OCI-LY1 (cell line): ENCODE data around the gene PCNT.

Experiments
- H2AFZ ChIP-seq: fragments of 200-600 bp; sonication (generic), shearing (Covaris generic); 2 replicates; pipeline ENCODE4 v1.6.0; 2014; ENCODE audit warnings: antibody characterized with exemption, mild to moderate bottlenecking, low read length
- H3F3A ChIP-seq: fragments of 200-600 bp; sonication (generic), shearing (Covaris generic); 2 replicates; pipeline ENCODE4 v1.6.0; 2014; ENCODE audit warnings: mild to moderate bottlenecking, antibody characterized with exemption, low read length, moderate library complexity; ENCODE audit not compliant: insufficient read depth
- H3K27ac ChIP-seq: fragments of 200-600 bp; sonication (generic); 2 replicates; pipeline ENCODE4 v1.5.1; 2014; ENCODE audit warnings: low read length, mixed run types, mild to moderate bottlenecking, low read depth; ENCODE audit not compliant: poor library complexity, severe bottlenecking
- H3K27me3 ChIP-seq: fragments of 200-600 bp; sonication (generic); 2 replicates; pipeline ENCODE4 v1.6.0; 2014; ENCODE audit warnings: antibody characterized with exemption, mild to moderate bottlenecking, low read length, moderate library complexity; ENCODE audit not compliant: insufficient read depth
- H3K36me3 ChIP-seq: fragments of 200-600 bp; sonication (generic); 2 replicates; pipeline ENCODE4 v1.6.1; 2014; ENCODE audit warnings: mild to moderate bottlenecking, antibody characterized with exemption, low read length, moderate library complexity, mixed read lengths; ENCODE audit not compliant: insufficient read depth
- H3K4me1 ChIP-seq: fragments of 200-600 bp; sonication (generic); 2 replicates; pipeline ENCODE4 v1.5.1; 2014; ENCODE audit warnings: mild to moderate bottlenecking, low read length, moderate library complexity; ENCODE audit not compliant: insufficient read depth, severe bottlenecking
- H3K4me2 ChIP-seq: fragments of 200-600 bp; sonication (generic), shearing (Covaris generic); 2 replicates; pipeline ENCODE4 v1.6.1; 2014; ENCODE audit warnings: low read length
- H3K4me3 ChIP-seq: fragments of 200-600 bp; sonication (generic); 2 replicates; pipeline ENCODE4 v1.5.1; 2014; ENCODE audit warnings: low read length, low read depth, mild to moderate bottlenecking, mixed read lengths; ENCODE audit not compliant: poor library complexity, severe bottlenecking
- H3K79me2 ChIP-seq: fragments of 200-600 bp; shearing (Covaris generic); 2 replicates; pipeline ENCODE4 v1.6.1; 2016; ENCODE audit warnings: mixed run types, low read length, mixed read lengths; ENCODE audit not compliant: insufficient read depth
- H3K9ac ChIP-seq: fragments of 200-600 bp; sonication (generic), shearing (Covaris generic); 2 replicates; pipeline ENCODE4 v1.6.1; 2014; ENCODE audit warnings: mild to moderate bottlenecking, low read length, mixed read lengths
- H3K9me2 ChIP-seq: fragments of 200-600 bp; sonication (generic), shearing (Covaris generic); 2 replicates; pipeline ENCODE4 v1.6.1; 2014; ENCODE audit warnings: low read depth, mild to moderate bottlenecking, low read length, mixed read lengths
- H3K9me3 ChIP-seq: fragments of 200-600 bp; shearing (Covaris generic); 2 replicates; pipeline ENCODE4 v1.6.1; 2014; ENCODE audit warnings: low read length, mixed read lengths
- H4K20me1 ChIP-seq: fragments of 200-600 bp; sonication (generic), shearing (Covaris generic); 2 replicates; pipeline ENCODE4 v1.6.0; 2016; ENCODE audit warnings: mild to moderate bottlenecking, low read length; ENCODE audit not compliant: insufficient read depth
- EZH2 ChIP-seq: fragments of 200-600 bp; sonication (generic), shearing (Covaris generic); IDR thresholded peaks from 2 replicates; pipeline ENCODE4 v1.8.0; 2017; ENCODE audit warnings: borderline replicate concordance, mixed run types, mild to moderate bottlenecking, antibody characterized with exemption, low read length, moderate library complexity, mixed read lengths
- TF ChIP-seq, protein P1 (sequence below): fragments of 200-600 bp; sonication (generic), shearing (Covaris generic); IDR thresholded peaks from 2 replicates; pipeline ENCODE4 v1.5.1; 2017; ENCODE audit warnings: mild to moderate bottlenecking, antibody characterized with exemption, low read length, moderate library complexity, mixed read lengths

Gene PCNT

DNA sequence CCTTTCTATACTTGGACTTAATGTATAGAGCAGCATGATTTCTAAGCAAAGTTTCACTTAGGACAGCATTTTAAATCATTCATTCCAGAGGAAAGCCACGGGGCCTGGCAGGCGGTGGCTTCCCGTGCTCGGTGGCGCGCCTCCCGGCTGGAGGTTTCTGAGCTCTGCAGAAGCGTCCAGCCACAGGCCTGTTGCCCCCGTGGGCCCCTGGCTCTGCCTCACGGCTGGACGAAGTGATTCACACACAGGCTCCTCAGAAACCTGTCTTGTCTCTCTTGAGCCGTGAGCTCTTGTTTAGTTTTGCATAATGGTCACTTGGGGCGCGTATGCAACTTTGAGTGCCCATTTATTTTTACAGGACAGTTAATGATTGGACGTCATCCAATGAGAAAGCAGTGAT lies 112.7 kb downstream of the PCNT start:
- no peaks in the 10 kb centered on the region for H3F3A ChIP-seq
- no peaks in the 10 kb centered on the region for H3K9me3 ChIP-seq
- no peak overlapping the region for H2AFZ ChIP-seq
- H3K27me3 ChIP-seq = no peaks in the 10 kb centered on the region
- H3K27ac ChIP-seq = no peak overlapping the region
- no peaks in the 10 kb centered on the region for H3K79me2 ChIP-seq
- no peaks in the 10 kb centered on the region for H3K9me2 ChIP-seq
- no peak overlapping the region for H3K4me3 ChIP-seq
- H4K20me1 ChIP-seq = no peaks in the 10 kb centered on the region
- H3K4me1 ChIP-seq = no peaks in the 10 kb centered on the region
- no peak overlapping the region for H3K9ac ChIP-seq
- H3K36me3 ChIP-seq = peaks cover 83% of the 10 kb centered on the region
- no peak for TF ChIP-seq EZH2
- TF ChIP-seq, protein P1, sequence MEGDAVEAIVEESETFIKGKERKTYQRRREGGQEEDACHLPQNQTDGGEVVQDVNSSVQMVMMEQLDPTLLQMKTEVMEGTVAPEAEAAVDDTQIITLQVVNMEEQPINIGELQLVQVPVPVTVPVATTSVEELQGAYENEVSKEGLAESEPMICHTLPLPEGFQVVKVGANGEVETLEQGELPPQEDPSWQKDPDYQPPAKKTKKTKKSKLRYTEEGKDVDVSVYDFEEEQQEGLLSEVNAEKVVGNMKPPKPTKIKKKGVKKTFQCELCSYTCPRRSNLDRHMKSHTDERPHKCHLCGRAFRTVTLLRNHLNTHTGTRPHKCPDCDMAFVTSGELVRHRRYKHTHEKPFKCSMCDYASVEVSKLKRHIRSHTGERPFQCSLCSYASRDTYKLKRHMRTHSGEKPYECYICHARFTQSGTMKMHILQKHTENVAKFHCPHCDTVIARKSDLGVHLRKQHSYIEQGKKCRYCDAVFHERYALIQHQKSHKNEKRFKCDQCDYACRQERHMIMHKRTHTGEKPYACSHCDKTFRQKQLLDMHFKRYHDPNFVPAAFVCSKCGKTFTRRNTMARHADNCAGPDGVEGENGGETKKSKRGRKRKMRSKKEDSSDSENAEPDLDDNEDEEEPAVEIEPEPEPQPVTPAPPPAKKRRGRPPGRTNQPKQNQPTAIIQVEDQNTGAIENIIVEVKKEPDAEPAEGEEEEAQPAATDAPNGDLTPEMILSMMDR = no peak
- no peak overlapping the region for H3K4me2 ChIP-seq

DNA sequence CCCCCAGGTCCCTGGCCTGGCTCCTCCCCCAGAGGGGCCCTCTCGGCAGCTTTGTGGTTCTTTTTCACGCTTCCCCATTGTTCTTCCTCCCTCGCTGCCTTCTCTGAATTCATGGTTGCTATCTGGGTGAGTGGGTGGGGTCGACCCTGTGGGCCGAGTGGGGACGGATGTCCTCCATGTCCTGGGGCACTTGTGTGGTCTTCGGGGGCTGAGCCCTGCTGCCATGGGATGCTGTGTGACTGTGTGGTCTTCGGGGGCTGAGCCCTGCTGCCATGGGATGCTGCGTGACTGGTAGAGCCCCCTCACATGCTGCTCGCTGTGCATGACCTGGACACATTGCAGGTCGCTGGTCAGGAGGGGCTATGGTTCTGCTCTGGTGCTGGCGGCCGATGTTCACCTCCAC lies 113.1 kb downstream of the PCNT start:
- Histone ChIP-seq H3K9me3 (no peaks in the 10 kb centered on the region), H3K4me3 (no peak overlapping the region), H3K27me3 (no peaks in the 10 kb centered on the region), H3F3A (no peaks in the 10 kb centered on the region), H3K9me2 (no peaks in the 10 kb centered on the region), H3K9ac (no peak overlapping the region), H4K20me1 (no peaks in the 10 kb centered on the region), H3K4me2 (no peak overlapping the region), H2AFZ (no peak overlapping the region), H3K79me2 (no peaks in the 10 kb centered on the region), H3K27ac (no peak overlapping the region), H3K4me1 (no peaks in the 10 kb centered on the region), H3K36me3 (peaks cover 83% of the 10 kb centered on the region)
- TF ChIP-seq, protein P1 = no peak

DNA sequence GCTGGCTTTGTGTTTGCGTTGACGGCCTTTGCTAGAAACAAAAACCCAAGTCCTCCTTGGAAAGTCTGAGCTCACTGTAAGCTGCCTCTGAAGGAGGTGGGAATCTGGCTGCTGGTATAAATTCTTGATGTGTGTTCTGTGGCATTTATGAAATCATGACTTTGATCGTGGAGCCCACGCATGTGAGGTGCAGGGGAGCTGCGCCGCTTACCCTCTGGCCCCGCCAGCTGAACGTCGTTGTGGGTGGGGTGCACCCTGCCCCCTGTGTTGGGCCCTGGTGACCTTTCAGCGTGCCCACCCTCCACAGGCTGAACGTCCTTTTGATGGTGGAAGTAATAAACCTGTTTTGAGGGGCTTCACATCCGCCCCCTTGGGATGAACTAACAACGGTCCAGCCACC lies 113.6 kb downstream of the PCNT start:
- no peak overlapping the region for H3K27ac ChIP-seq
- H3K9ac ChIP-seq = no peak overlapping the region
- H3F3A ChIP-seq = no peaks in the 10 kb centered on the region
- no peak overlapping the region for H2AFZ ChIP-seq
- no peaks in the 10 kb centered on the region for H3K9me3 ChIP-seq
- H3K9me2 ChIP-seq = no peaks in the 10 kb centered on the region
- no peak for TF ChIP-seq EZH2
- TF ChIP-seq, protein P1 = no peak
- H3K79me2 ChIP-seq = no peaks in the 10 kb centered on the region
- no peaks in the 10 kb centered on the region for H3K4me1 ChIP-seq
- H3K36me3 ChIP-seq = peaks cover 83% of the 10 kb centered on the region
- no peaks in the 10 kb centered on the region for H3K27me3 ChIP-seq
- H3K4me3 ChIP-seq = no peak overlapping the region
- H4K20me1 ChIP-seq = no peaks in the 10 kb centered on the region
- no peak overlapping the region for H3K4me2 ChIP-seq
